Erythroblast (primary cell): ENCODE data around the gene KAT6B.

Experiments used
- GATA1 ChIP-seq: IDR thresholded peaks from 2 replicates; pipeline ENCODE4 v1.6.1; 2011; ENCODE audit warnings: low read depth, mild to moderate bottlenecking, control low read depth, low read length, moderate library complexity
- POLR2A ChIP-seq: IDR thresholded peaks from 2 replicates; pipeline ENCODE4 v1.6.1; 2011; ENCODE audit warnings: mild to moderate bottlenecking, low read length

DNA sequence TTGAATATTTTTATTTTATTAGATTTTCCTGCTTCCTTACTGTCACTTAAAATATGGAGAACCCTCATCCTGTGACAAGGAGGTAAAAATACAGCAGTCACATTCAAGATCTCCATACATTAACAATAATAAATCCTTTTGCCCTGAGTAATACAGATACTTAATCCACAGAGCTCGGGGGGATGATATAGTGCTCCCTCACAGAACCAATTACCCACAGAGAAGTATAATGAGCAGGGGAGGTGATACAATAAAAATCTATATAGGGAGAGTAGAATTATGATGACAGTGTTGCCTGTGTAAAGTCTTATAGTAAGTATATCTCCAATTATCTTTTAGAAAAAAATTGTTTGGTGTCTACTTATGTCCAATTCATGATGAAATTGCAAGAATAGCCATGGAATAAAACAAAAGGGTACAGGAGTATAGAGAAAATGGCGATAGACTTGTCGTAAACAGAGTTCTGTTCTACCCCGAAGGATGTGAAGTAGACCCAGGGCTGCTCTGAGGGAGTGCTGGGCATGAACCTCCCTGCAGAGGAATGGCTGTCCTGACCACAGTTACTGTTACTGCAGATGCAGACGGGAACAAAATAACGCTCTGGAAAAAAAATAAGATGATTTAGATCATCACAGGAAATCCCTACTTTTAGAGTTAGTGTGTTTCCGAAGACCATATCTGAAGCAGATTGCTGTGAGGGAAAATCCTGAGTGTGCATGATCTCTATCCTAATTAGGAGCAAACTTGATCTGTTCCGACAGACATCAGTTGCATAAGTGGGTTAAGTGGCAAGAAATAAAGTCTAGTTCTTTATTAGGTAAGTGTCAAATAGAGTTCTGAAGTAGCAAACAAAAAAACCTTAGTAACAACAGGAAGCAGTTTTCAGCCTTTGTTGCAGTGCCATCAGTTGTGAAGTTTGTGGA lies 123.7 kb downstream of the KAT6B start:
- TF ChIP-seq POLR2A (no peak), GATA1 (no peak)
